Right lobe of liver (tissue), 6 donors: ENCODE results near the gene ALK. TPM values are rescaled to one million over a fixed set of nuclear protein-coding genes. Genes with fewer than 3 reads are reported as not detected.

Experiments
- ATAC-seq, 4 donors: fragments of 200-7000 bp; cut with Tn5 transposase; one replicate each; pipeline ENCODE4 v1.9.1; 2020; ENCODE audit warnings: mild to moderate bottlenecking in 4 of 4, moderate library complexity in 4 of 4
- DNase-seq, 3 donors: peaks; one replicate each; pipeline ENCODE4 v3.0.0-alpha.2; 2020
- H3K27ac ChIP-seq, 3 donors: fragments of 200-600 bp; one replicate each; pipeline ENCODE4 v1.8.0; 2022
- H3K27me3 ChIP-seq, 2 donors: fragments of 200-600 bp; one replicate each; pipeline ENCODE4 v1.8.0; 2022
- H3K36me3 ChIP-seq, 4 donors: fragments of 200-600 bp; sonication (generic) in 1 of 4; one replicate each; pipeline versions ENCODE4 v1.5.1 to v1.8.0; 2017 to 2022; ENCODE audit warnings: control low read depth in 1 of 4
- H3K4me1 ChIP-seq, 4 donors: fragments of 200-600 bp; sonication (generic) in 1 of 4; one replicate each; pipeline versions ENCODE4 v1.5.1 to v1.8.0; 2017 to 2022; ENCODE audit warnings: control low read depth in 1 of 4
- H3K4me3 ChIP-seq, 3 donors: fragments of 200-600 bp; one replicate each; pipeline ENCODE4 v1.8.0; 2022
- H3K9me3 ChIP-seq, 4 donors: fragments of 200-600 bp; sonication (generic) in 1 of 4; one replicate each; pipeline versions ENCODE4 v1.5.1 to v1.8.0; 2017 to 2022; ENCODE audit warnings: control low read depth in 1 of 4
- POLR2A ChIP-seq: fragments of 450-650 bp; IDR thresholded peaks from one replicate; pipeline ENCODE4 v1.6.1; 2017; ENCODE audit warnings: antibody characterized with exemption, mild to moderate bottlenecking
- WGBS: methylation state at CpG from one replicate; pipeline ENCODE4 v1.1.6; 2018; ENCODE audit warnings: low coverage, low lambda C conversion rate; ENCODE audit not compliant: insufficient coverage; ENCODE audit errors: missing lambda C conversion rate; 5-methylcytosine and 5-hydroxymethylcytosine counted together
- intact Hi-C, 2 donors: fragments of 100-400 bp; cut with DNase I; formaldehyde crosslinking; loops; one replicate each; pipeline versions ENCODE4 v1.11.2 to v1.14.1; 2022
- total RNA-seq, 6 experiments: library from RNA; depleted of rRNA in 2 of 6; stranded (reverse); fragments of >200 nt in 2 of 6; fragmentation: NEBNext Ultra II Directional in 3 of 6; extraction: Animal tissue kit (Norgen Biotek cat#: 25700) in 3 of 6; gene quantifications; one replicate each; pipeline versions ENCODE4 v1.1.0 to v1.2.4, GENCODE V29; 2016 to 2023
- TF ChIP-seq, protein P1 (sequence below), 4 donors: fragments of 200-600 bp in 3 of 4; fragments of 450-650 bp in 1 of 4; IDR thresholded peaks; one replicate each; pipeline versions ENCODE4 v1.5.1 to v1.8.0; 2016 to 2022; ENCODE audit warnings: antibody characterized with exemption in 4 of 4, mild to moderate bottlenecking in 2 of 4
- donor health status: DM: no; HTN: yes; CAD: no.
- donor health status: DM: no; HTN: no; CAD: no.
- donor health status: DM: no; HTN: no; CAD: no.
- donor health status: DM: no; HTN: yes; CAD: no.
- donor health status: DM: no; HTN: yes; CAD: no.

The ALK gene
- total RNA-seq, 6 experiments from 2014 or later = 0.04 to 0.06 TPM; not detected in 4

DNA sequence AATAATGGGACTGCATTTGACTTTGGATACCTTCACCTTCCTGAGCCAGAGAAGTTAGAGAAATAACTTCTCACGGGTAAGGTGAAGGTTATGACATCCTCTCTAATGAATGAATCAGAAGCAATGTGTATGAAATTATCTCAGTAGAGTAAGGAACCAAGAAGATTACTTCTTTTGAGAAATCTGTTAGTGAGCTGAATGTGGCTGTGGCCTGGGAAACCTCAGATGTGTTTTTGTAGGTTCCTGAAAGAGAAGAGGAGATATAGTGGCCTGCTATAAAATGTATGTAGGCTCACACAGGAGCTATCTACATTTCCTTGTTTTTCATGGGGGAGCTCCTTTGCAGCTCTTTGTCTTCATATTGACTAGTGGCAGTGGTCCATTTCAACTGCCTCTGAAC lies 543.6 kb downstream of the ALK start:
- Histone ChIP-seq H3K9me3 (no peaks in the 10 kb centered on the region), H3K27ac (no peak overlapping the region), H3K27me3 (no peaks in the 10 kb centered on the region), H3K4me1 (no peaks in the 10 kb centered on the region), H3K4me3 (no peak overlapping the region), H3K36me3 (no peaks in the 10 kb centered on the region)
- DNase-seq (no peak), ATAC-seq (no peak)
- intact Hi-C loops = no loop called here
- no peak for TF ChIP-seq POLR2A
- TF ChIP-seq, protein P1, sequence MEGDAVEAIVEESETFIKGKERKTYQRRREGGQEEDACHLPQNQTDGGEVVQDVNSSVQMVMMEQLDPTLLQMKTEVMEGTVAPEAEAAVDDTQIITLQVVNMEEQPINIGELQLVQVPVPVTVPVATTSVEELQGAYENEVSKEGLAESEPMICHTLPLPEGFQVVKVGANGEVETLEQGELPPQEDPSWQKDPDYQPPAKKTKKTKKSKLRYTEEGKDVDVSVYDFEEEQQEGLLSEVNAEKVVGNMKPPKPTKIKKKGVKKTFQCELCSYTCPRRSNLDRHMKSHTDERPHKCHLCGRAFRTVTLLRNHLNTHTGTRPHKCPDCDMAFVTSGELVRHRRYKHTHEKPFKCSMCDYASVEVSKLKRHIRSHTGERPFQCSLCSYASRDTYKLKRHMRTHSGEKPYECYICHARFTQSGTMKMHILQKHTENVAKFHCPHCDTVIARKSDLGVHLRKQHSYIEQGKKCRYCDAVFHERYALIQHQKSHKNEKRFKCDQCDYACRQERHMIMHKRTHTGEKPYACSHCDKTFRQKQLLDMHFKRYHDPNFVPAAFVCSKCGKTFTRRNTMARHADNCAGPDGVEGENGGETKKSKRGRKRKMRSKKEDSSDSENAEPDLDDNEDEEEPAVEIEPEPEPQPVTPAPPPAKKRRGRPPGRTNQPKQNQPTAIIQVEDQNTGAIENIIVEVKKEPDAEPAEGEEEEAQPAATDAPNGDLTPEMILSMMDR (IDR thresholded peaks at IDR 0.05) = no peak
- 56% methylated on average over 1 of the region's 1 CpG for WGBS

DNA sequence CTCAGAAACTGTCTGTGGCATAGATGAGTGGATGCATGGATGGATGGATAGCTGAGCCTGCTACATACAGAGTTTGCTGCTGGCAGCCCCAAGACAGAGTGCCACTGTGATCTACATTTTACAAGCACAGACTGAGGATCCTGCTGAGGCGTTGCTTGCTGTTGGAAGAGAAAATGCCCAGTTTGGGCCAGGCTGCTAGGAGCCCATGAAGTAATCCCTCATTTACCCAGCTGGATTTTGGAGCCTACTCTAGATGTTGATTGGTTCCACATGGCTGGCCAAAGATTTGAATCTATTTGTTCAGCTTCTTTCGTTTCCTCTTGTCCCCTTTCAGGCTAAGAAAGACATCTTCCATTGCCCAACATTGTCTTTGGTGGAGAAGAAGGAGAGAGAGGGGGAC lies 544.8 kb downstream of the ALK start:
- H3K9me3 ChIP-seq = no peaks in the 10 kb centered on the region
- DNase-seq (no peak), ATAC-seq (no peak)
- intact Hi-C loops = no loop called here
- H3K4me3 ChIP-seq = no peak overlapping the region
- WGBS = 33% methylated on average over 2 of the region's 2 CpGs
- H3K4me1 ChIP-seq = no peaks in the 10 kb centered on the region
- no peaks in the 10 kb centered on the region for H3K36me3 ChIP-seq
- H3K27ac ChIP-seq = no peak overlapping the region
- TF ChIP-seq, protein P1 (IDR thresholded peaks at IDR 0.05) = no peak
- no peak for TF ChIP-seq POLR2A
- no peaks in the 10 kb centered on the region for H3K27me3 ChIP-seq

DNA sequence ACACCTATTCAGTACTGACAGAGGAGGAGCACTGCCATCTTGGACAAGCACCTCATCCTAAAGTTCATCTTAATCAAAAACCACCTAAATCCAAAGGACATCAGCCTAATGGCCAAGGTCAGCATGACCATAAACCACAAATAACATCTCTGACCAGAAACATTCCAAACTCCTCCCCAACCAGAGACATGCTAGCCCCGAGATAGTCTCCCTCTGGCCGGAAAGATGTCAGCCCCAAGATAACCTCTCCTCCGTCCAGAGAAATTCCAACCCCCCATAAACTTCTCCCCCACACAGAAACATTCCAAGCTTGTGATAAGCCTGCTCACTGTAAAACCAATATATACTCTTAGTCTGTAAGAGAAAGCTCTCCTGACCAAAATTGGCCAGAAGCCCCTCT lies 545.5 kb downstream of the ALK start:
- intact Hi-C loops = no loop called here
- Histone ChIP-seq H3K27ac (no peak overlapping the region), H3K9me3 (no peaks in the 10 kb centered on the region), H3K4me3 (no peak overlapping the region), H3K4me1 (no peaks in the 10 kb centered on the region), H3K36me3 (no peaks in the 10 kb centered on the region), H3K27me3 (no peaks in the 10 kb centered on the region)
- DNase-seq (no peak), ATAC-seq (no peak)
- WGBS = 35% methylated on average over 3 of the region's 3 CpGs
- TF ChIP-seq POLR2A = no peak
- TF ChIP-seq, protein P1 (IDR thresholded peaks at IDR 0.05) = no peak

DNA sequence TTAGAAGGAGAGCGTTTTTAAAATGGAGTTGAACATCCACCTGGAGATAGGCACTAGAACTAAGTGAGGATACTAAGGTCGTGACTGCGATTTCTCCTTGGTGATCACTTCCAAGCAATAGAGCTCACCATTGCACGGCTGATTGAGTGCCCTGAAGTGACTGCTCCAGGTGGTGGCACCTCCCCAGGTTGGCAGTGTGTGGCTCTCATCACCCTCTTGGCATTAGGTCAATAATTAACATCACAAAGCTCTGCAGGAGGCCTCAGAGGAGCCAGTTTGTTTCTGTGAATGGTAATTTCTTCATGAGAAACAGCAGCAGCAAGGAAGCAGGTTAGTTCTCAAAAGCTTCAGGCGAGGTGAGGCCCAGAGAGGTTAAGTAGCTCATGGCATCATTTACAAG lies 546.6 kb downstream of the ALK start:
- Histone ChIP-seq H3K4me1 (no peaks in the 10 kb centered on the region), H3K36me3 (no peaks in the 10 kb centered on the region), H3K4me3 (no peak overlapping the region), H3K9me3 (no peaks in the 10 kb centered on the region), H3K27ac (no peak overlapping the region), H3K27me3 (no peaks in the 10 kb centered on the region)
- ATAC-seq (no peak), DNase-seq (no peak)
- intact Hi-C loops = no loop called here
- 56% methylated on average over 5 of the region's 5 CpGs for WGBS
- TF ChIP-seq, protein P1 (IDR thresholded peaks at IDR 0.05) = no peak
- TF ChIP-seq POLR2A = no peak

DNA sequence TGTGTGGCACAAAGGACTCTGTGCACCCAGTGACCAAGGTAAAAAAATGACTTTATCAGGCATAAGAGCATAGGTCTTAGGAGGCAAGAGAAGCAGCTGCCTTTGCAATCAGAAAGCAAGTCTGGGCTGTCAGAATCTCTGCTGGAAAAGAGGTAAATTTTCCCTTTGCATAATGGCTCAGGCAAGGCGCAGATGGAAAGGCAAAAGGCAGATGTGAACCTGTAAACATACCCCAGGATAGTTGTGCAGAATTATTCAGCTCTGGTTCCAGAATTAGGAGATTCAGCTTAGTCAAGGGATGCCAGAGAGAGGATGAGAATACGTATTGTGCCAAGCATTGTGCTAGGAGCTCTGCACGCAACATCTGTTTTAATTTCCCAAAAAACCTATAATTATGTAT lies 547.5 kb downstream of the ALK start:
- intact Hi-C loops = no loop called here
- TF ChIP-seq, protein P1 (IDR thresholded peaks at IDR 0.05) = no peak
- TF ChIP-seq POLR2A = no peak

More for the DNA sequence above, 547.5 kb downstream of the ALK start:
- Histone ChIP-seq H3K9me3 (no peaks in the 10 kb centered on the region), H3K4me3 (no peak overlapping the region), H3K27me3 (no peaks in the 10 kb centered on the region), H3K27ac (no peak overlapping the region), H3K4me1 (no peaks in the 10 kb centered on the region), H3K36me3 (no peaks in the 10 kb centered on the region)
- ATAC-seq = no peak
- 64% methylated on average over 3 of the region's 3 CpGs for WGBS
- no peak for DNase-seq
